GM12801 (cell line): Measurements from ENCODE around the gene POU5F2.

Experiments used
- CTCF ChIP-seq: IDR thresholded peaks from one replicate; pipeline ENCODE4 v1.5.1; 2011; ENCODE audit warnings: control low read depth; ENCODE audit not compliant: insufficient read length; ENCODE audit errors: extremely low read depth

POU5F2 gene

GRCh38 chr5:93724791-93725190, 16.6 kb downstream of the POU5F2 start:
- no peak for TF ChIP-seq CTCF

- no peak for TF ChIP-seq CTCF
These were observed 17.7 kb downstream of the POU5F2 start for GRCh38 chr5:93723681-93724080.

GRCh38 chr5:93723005-93723404, 18.4 kb downstream of the POU5F2 start:
- no peak for TF ChIP-seq CTCF

GRCh38 chr5:93722588-93722987, 18.8 kb downstream of the POU5F2 start:
- TF ChIP-seq CTCF: no peak

- no peak for TF ChIP-seq CTCF
These were observed 19.9 kb downstream of the POU5F2 start for GRCh38 chr5:93721511-93721910.

GRCh38 chr5:93721071-93721470, 20.3 kb downstream of the POU5F2 start:
- no peak for TF ChIP-seq CTCF

GRCh38 chr5:93717162-93717561, 24.2 kb downstream of the POU5F2 start:
- no peak for TF ChIP-seq CTCF

GRCh38 chr5:93716453-93716852, 24.9 kb downstream of the POU5F2 start:
- TF ChIP-seq CTCF: no peak
